AG04449 (cell line): ENCODE results near the gene CARS1.

ENCODE experiments used
- CTCF ChIA-PET: fragments of 350-600 bp; formaldehyde crosslinking; extraction: SDS; loops from one replicate; lab custom pipeline; 2021; ENCODE audit warnings: antibody characterized with exemption; lab: Yijun Ruan, JAX
- POLR2A ChIA-PET: fragments of 400-600, 350-600 bp; formaldehyde crosslinking; extraction: SDS; loops from one replicate; lab custom pipeline; 2020; ENCODE audit warnings: antibody characterized with exemption, inconsistent platforms; lab: Yijun Ruan, JAX
- DNase-seq: peaks from one replicate; pipeline ENCODE4 v3.0.0-alpha.2; 2010; ENCODE audit warnings: low read depth, low spot score
- H3K4me3 ChIP-seq: 2 replicates; pipeline ENCODE4 v1.5.1; 2011; ENCODE audit warnings: low read depth, mild to moderate bottlenecking, control low read depth, low read length
- TF ChIP-seq, protein P1 (sequence below): IDR thresholded peaks from one replicate; pipeline ENCODE4 v1.5.1; 2011; ENCODE audit warnings: mild to moderate bottlenecking, moderate library complexity, low read length, control low read depth, inconsistent platforms; ENCODE audit not compliant: insufficient read depth; ENCODE audit errors: missing control alignments

Gene CARS1

GRCh38 chr11:3057069-3057963 is at the start of gene CARS1:
Gene CARS1 (minus strand): TSS chr11:3057423. CDS start chr11:3057367, 56 bp downstream.
- TF ChIP-seq, protein P1, sequence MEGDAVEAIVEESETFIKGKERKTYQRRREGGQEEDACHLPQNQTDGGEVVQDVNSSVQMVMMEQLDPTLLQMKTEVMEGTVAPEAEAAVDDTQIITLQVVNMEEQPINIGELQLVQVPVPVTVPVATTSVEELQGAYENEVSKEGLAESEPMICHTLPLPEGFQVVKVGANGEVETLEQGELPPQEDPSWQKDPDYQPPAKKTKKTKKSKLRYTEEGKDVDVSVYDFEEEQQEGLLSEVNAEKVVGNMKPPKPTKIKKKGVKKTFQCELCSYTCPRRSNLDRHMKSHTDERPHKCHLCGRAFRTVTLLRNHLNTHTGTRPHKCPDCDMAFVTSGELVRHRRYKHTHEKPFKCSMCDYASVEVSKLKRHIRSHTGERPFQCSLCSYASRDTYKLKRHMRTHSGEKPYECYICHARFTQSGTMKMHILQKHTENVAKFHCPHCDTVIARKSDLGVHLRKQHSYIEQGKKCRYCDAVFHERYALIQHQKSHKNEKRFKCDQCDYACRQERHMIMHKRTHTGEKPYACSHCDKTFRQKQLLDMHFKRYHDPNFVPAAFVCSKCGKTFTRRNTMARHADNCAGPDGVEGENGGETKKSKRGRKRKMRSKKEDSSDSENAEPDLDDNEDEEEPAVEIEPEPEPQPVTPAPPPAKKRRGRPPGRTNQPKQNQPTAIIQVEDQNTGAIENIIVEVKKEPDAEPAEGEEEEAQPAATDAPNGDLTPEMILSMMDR, result no peak
- peak; percentile 40 for DNase-seq
- peak within 1 kb of the TSS; percentile 98 for H3K4me3 ChIP-seq
- POLR2A ChIA-PET, result interaction anchor here (0.8 to 2.0 kb wide), 6 partner anchors 11 to 128 kb away, joined by 3 to 8 read pairs (median 4); partner anchors contain the start of genes OSBPL5 and PHLDA2
- CTCF ChIA-PET, result interaction anchor here (1.0 to 3.9 kb wide), 5 partner anchors 12 to 54 kb away, joined by 3 to 19 read pairs (median 4); no protein-coding TSS in a partner anchor

GRCh38 chr11:3105791-3106735 is 48.8 kb upstream of the CARS1 start:
- no peak for DNase-seq
- TF ChIP-seq, protein P1, result no peak
- CTCF ChIA-PET, result interaction anchor here (4.4 kb wide), 1 partner anchor 14 kb away, joined by 32 read pairs; no protein-coding TSS in a partner anchor
- H3K4me3 ChIP-seq, result no peak overlapping the region
- POLR2A ChIA-PET, result no interaction called here

- POLR2A ChIA-PET, result no interaction called here
- TF ChIP-seq, protein P1, result no peak
- CTCF ChIA-PET, result interaction anchor here (1.2 to 4.4 kb wide), 2 partner anchors 8 to 13 kb away, joined by 3 to 32 read pairs; no protein-coding TSS in a partner anchor
- H3K4me3 ChIP-seq, result no peak overlapping the region
- no peak for DNase-seq
Observed at GRCh38 chr11:3104961-3105790, 48.0 kb upstream of the CARS1 start.

- no peak for DNase-seq
- H3K4me3 ChIP-seq, result no peak overlapping the region
- CTCF ChIA-PET, result interaction anchor here (1.2 to 4.4 kb wide), 2 partner anchors 9 to 12 kb away, joined by 3 to 32 read pairs; no protein-coding TSS in a partner anchor
- POLR2A ChIA-PET, result no interaction called here
- TF ChIP-seq, protein P1, result no peak
Observed at GRCh38 chr11:3104051-3104714, 47.0 kb upstream of the CARS1 start.

GRCh38 chr11:3103076-3103475 is 45.9 kb upstream of the CARS1 start:
- TF ChIP-seq, protein P1, result no peak
- H3K4me3 ChIP-seq, result no peak overlapping the region
- CTCF ChIA-PET, result interaction anchor here (0.7 to 4.4 kb wide), 2 partner anchors 9 to 11 kb away, joined by 3 to 32 read pairs; no protein-coding TSS in a partner anchor
- no peak for DNase-seq
- POLR2A ChIA-PET, result no interaction called here
